ENCODE measurements around the gene BYSL.

GRCh38 chr6:41935193-41935574, 13.9 kb downstream of the BYSL start:
- TF ChIP-seq CTCF (IDR thresholded peaks at IDR 0.05): no peak
- no peak for TF ChIP-seq POLR2A (IDR thresholded peaks at IDR 0.05)

All from adrenal gland (tissue), 5 donors.